Esophagus (tissue), 2 donors: Measurements from ENCODE around the gene SLC4A4. TPM values are rescaled to one million over a fixed set of nuclear protein-coding genes. Genes with fewer than 3 reads are reported as not detected.

ENCODE experiments used
- H3K27ac ChIP-seq, 2 donors: one replicate each; pipeline ENCODE4 v1.5.1; 2013; ENCODE audit warnings: low read depth in 2 of 2, mild to moderate bottlenecking in 2 of 2, inconsistent platforms in 1 of 2, low read length in 1 of 2, moderate library complexity in 1 of 2
- H3K27me3 ChIP-seq, 2 donors: one replicate each; pipeline ENCODE4 v1.6.1; 2013; ENCODE audit warnings: low read length in 2 of 2, control low read depth in 1 of 2, mild to moderate bottlenecking in 1 of 2; ENCODE audit not compliant: insufficient read depth in 2 of 2, control insufficient read depth in 1 of 2
- H3K36me3 ChIP-seq, 2 donors: one replicate each; pipeline ENCODE4 v1.6.1; 2013; ENCODE audit warnings: low read length in 1 of 2; ENCODE audit not compliant: control insufficient read depth in 2 of 2, insufficient read depth in 2 of 2
- H3K4me1 ChIP-seq, 2 donors: one replicate each; pipeline ENCODE4 v1.6.1; 2013; ENCODE audit warnings: low read length in 1 of 2; ENCODE audit not compliant: control insufficient read depth in 2 of 2, insufficient read depth in 2 of 2
- H3K4me3 ChIP-seq, 2 donors: one replicate each; pipeline ENCODE4 v1.5.1; 2013; ENCODE audit warnings: low read length in 2 of 2, mild to moderate bottlenecking in 2 of 2, low read depth in 1 of 2, moderate library complexity in 1 of 2
- H3K9me3 ChIP-seq, 2 donors: one replicate each; pipeline ENCODE4 v1.6.1; 2013; ENCODE audit warnings: mild to moderate bottlenecking in 2 of 2, low read depth in 1 of 2, low read length in 1 of 2, moderate library complexity in 1 of 2; ENCODE audit not compliant: control insufficient read depth in 2 of 2, insufficient read depth in 1 of 2
- WGBS, 2 donors: extraction: QIAGEN DNeasy Blood & Tissue Kit; methylation state at CpG; one replicate each; pipeline ENCODE4 v1.1.7; 2013; 5-methylcytosine and 5-hydroxymethylcytosine counted together
- polyA plus RNA-seq, 2 donors: library from polyadenylated mRNA; stranded (reverse); fragments of 200-250 nt; gene quantifications; one replicate each; pipeline ENCODE4 v1.2.3, GENCODE V29; 2013
- donor health status: healthy with polysubstance abuse.
- donor health status: Bipolar disorder and iron deficiency.

Gene SLC4A4
- polyA plus RNA-seq, 2 donors = 0.39 to 0.75 TPM

- 79 to 93% methylated on average over 1 of the region's 1 CpG for WGBS, 2 donors
- Histone ChIP-seq H3K27me3 (no peaks in the 10 kb centered on the region), H3K27ac (no peak overlapping the region), H3K36me3 (no peaks in the 10 kb centered on the region), H3K9me3 (no peaks in the 10 kb centered on the region), H3K4me3 (no peak overlapping the region), H3K4me1 (no peaks in the 10 kb centered on the region)
These were observed 249.2 kb downstream of the SLC4A4 start for GRCh38 chr4:71587995-71588394.

GRCh38 chr4:71592793-71593192, 254.0 kb downstream of the SLC4A4 start:
- Histone ChIP-seq H3K4me3 (no peak overlapping the region), H3K27ac (no peak overlapping the region), H3K27me3 (no peaks in the 10 kb centered on the region), H3K4me1 (no peaks in the 10 kb centered on the region), H3K36me3 (no peaks in the 10 kb centered on the region), H3K9me3 (no peaks in the 10 kb centered on the region)
- WGBS, 2 donors = 64 to 86% methylated on average over 1 of the region's 1 CpG

- Histone ChIP-seq H3K4me1 (no peaks in the 10 kb centered on the region), H3K9me3 (no peaks in the 10 kb centered on the region), H3K27me3 (no peaks in the 10 kb centered on the region), H3K4me3 (no peak overlapping the region), H3K36me3 (no peaks in the 10 kb centered on the region), H3K27ac (no peak overlapping the region)
These were observed 254.5 kb downstream of the SLC4A4 start for GRCh38 chr4:71593311-71593710.

- no peaks in the 10 kb centered on the region for H3K36me3 ChIP-seq
- H3K4me3 ChIP-seq = no peak overlapping the region
- no peak overlapping the region for H3K27ac ChIP-seq
- H3K4me1 ChIP-seq = no peaks in the 10 kb centered on the region
- WGBS, 2 donors = 10 to 23% methylated on average over 2 of the region's 2 CpGs
- no peaks in the 10 kb centered on the region for H3K27me3 ChIP-seq
- no peaks in the 10 kb centered on the region for H3K9me3 ChIP-seq
These were observed 256.8 kb downstream of the SLC4A4 start for GRCh38 chr4:71595576-71596108.

GRCh38 chr4:71599578-71599977, 260.8 kb downstream of the SLC4A4 start:
- WGBS, 2 donors = 51 to 69% methylated on average over 3 of the region's 3 CpGs
- Histone ChIP-seq H3K4me3 (no peak overlapping the region), H3K27ac (no peak overlapping the region), H3K4me1 (no peaks in the 10 kb centered on the region), H3K27me3 (no peaks in the 10 kb centered on the region), H3K9me3 (no peaks in the 10 kb centered on the region), H3K36me3 (no peaks in the 10 kb centered on the region)

- H3K27me3 ChIP-seq = no peaks in the 10 kb centered on the region
- H3K4me1 ChIP-seq = no peaks in the 10 kb centered on the region
- no peak overlapping the region for H3K4me3 ChIP-seq
- H3K27ac ChIP-seq = no peak overlapping the region
- H3K9me3 ChIP-seq = no peaks in the 10 kb centered on the region
- H3K36me3 ChIP-seq = no peaks in the 10 kb centered on the region
- 86 to 91% methylated on average over 6 of the region's 6 CpGs for WGBS, 2 donors
These were observed 263.6 kb downstream of the SLC4A4 start for GRCh38 chr4:71602289-71602900.

DNA sequence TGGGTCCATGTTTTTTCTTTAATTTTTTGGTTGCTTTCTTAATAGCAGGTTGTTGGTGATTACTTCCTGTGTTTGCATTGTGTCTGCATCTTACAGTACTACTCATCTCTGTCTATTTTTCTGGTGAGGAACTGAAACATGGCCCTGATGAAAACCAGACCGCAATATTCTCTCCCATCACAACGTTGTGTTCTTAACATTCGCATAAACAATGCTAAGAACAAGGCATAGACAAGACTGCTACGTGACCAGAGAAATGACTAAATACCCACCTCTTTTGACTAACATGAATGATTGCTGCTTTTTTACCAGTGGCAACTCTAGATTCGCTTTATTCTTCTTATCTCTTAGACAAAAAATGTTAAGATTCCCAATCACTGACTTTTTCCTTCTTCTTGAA, 266.0 kb downstream of the SLC4A4 start:
- Histone ChIP-seq H3K9me3 (no peaks in the 10 kb centered on the region), H3K27ac (no peak overlapping the region), H3K4me3 (no peak overlapping the region), H3K36me3 (no peaks in the 10 kb centered on the region), H3K4me1 (no peaks in the 10 kb centered on the region), H3K27me3 (no peaks in the 10 kb centered on the region)
- 79 to 84% methylated on average over 5 of the region's 5 CpGs for WGBS, 2 donors

DNA sequence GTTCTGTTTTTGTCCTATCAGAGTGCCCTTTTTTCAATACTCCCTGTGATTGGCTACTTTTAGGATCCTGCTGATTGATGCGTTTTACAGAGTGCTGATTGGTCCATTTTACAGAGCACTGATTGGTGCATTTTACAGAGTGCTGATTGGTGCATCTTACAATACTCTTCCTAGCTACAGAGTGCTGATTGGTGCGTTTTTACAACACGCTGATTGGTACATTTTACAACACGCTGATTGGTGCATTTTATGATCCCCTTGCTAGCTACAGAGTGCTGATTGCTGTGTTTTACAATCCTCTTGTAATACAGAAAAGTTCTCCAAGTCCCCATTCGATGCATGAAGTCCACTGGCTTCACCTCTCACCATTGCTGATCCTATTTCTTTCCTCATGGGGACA, 268.3 kb downstream of the SLC4A4 start:
- no peaks in the 10 kb centered on the region for H3K9me3 ChIP-seq
- no peaks in the 10 kb centered on the region for H3K27me3 ChIP-seq
- H3K4me3 ChIP-seq = no peak overlapping the region
- WGBS, 2 donors = 79 to 93% methylated on average over 5 of the region's 5 CpGs
- no peaks in the 10 kb centered on the region for H3K4me1 ChIP-seq
- H3K27ac ChIP-seq = no peak overlapping the region
- H3K36me3 ChIP-seq = no peaks in the 10 kb centered on the region

DNA sequence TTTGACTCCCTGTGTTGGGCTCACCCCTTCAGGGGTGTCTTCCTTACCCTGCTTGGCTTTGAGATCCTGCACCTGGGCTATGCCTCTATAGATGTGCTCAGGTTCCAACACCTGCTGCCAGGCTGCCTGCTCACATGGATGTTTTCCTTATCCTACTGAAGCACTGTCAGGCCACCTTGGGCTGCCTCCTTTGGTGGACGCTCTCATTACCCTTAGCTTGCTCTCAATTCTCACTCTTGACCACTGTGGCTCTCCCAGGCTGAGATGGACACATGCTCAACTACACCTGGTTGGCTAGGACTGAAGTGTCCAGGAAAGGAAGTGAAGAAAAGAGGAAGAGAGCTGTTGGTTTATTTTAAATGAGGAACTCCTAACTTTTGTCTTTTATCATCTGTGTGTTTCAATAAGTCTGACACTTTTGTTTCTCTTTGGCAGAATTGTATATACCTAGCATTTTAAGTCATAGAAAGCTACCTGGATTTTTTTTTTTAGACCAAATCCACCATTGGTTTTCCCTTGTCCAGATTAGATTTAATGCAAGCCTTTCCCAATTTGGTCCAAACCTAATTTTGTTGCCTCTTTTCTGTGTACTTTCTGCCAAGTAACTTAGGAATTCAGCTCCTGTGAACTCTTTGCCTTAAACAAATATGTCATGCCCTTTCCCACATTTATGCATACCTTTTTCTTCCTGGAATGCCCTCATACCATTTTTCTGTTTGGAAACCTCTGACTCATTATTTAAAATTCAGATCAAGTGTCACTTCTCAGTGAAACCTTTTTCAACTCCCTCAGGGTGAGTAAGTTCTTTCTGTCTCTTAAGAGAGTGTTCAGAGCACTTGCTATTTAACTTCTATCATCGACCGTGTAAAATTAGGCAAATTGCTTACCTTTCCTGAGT, 269.2 kb downstream of the SLC4A4 start:
- H3K27ac ChIP-seq = no peak overlapping the region
- no peaks in the 10 kb centered on the region for H3K9me3 ChIP-seq
- H3K27me3 ChIP-seq = no peaks in the 10 kb centered on the region
- H3K36me3 ChIP-seq = no peaks in the 10 kb centered on the region
- 52 to 65% methylated on average over 3 of the region's 3 CpGs for WGBS, 2 donors
- H3K4me1 ChIP-seq = no peaks in the 10 kb centered on the region
- no peak overlapping the region for H3K4me3 ChIP-seq
